Sigmoid colon (tissue), 3 donors: ENCODE measurements around the gene MAPK8IP2.

Source experiments
- CTCF ChIP-seq, 4 experiments: fragments of 450-650 bp in 3 of 4; fragments of 200-600 bp in 1 of 4; IDR thresholded peaks; one replicate each; pipeline ENCODE4 v1.5.1; 2016 to 2019; ENCODE audit warnings: antibody characterized with exemption in 4 of 4, mild to moderate bottlenecking in 3 of 4, moderate library complexity in 2 of 4
- POLR2A ChIP-seq, 2 donors: fragments of 450-650 bp; IDR thresholded peaks; one replicate each; pipeline ENCODE4 v1.6.1; 2016; ENCODE audit warnings: antibody characterized with exemption in 2 of 2, mild to moderate bottlenecking in 2 of 2, moderate library complexity in 2 of 2

DNA sequence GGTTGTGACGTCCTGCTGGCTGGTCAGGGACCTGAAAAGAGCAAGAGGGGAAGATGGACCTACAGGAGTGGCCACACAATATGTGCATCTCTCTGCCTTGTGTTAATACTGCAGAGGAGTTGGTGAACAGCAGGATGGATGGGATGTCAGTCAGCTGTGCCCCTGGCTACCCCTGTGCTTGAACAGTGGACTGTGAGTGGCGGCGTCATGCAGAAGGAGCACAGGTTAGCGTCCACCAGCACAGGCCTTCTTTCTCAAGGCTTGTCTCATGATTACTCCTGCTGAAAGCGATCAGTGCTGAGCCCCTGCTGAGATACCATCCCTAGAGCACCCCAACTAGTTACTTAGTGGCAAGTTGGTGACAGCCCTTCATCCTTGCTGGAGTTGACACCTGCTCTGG lies 14.2 kb upstream of the MAPK8IP2 start:
- TF ChIP-seq CTCF (IDR thresholded peaks at IDR 0.05) (no peak), POLR2A (IDR thresholded peaks at IDR 0.05) (no peak)
